ENCODE measurements around the gene NECTIN1. TPM values are rescaled to one million over a fixed set of nuclear protein-coding genes. Genes with fewer than 3 reads are reported as not detected.

The NECTIN1 gene
- polyA plus RNA-seq, 3 donors: 39.6 to 48.6 (median 45.9) TPM

GRCh38 chr11:119644502-119644901, 84.5 kb downstream of the NECTIN1 start:
- DNase-seq: no peak

GRCh38 chr11:119643876-119644225, 85.1 kb downstream of the NECTIN1 start:
- DNase-seq: no peak

- no peak for DNase-seq
These were observed 85.7 kb downstream of the NECTIN1 start for GRCh38 chr11:119643212-119643875.

- no peak for DNase-seq
These were observed 86.8 kb downstream of the NECTIN1 start for GRCh38 chr11:119641983-119642745.

GRCh38 chr11:119640541-119640940, 88.5 kb downstream of the NECTIN1 start:
- no peak for DNase-seq

GRCh38 chr11:119639642-119640205, 89.3 kb downstream of the NECTIN1 start:
- DNase-seq: no peak

GRCh38 chr11:119638851-119639250, 90.1 kb downstream of the NECTIN1 start:
- no peak for DNase-seq

- no peak for DNase-seq
These were observed 91.5 kb downstream of the NECTIN1 start for GRCh38 chr11:119637481-119637880.

GRCh38 chr11:119635776-119636175, 93.2 kb downstream of the NECTIN1 start:
- DNase-seq: no peak

- DNase-seq: no peak
These were observed 93.8 kb downstream of the NECTIN1 start for GRCh38 chr11:119635041-119635740.

- no peak for DNase-seq
These were observed 94.7 kb downstream of the NECTIN1 start for GRCh38 chr11:119634301-119634700.

- DNase-seq: no peak
These were observed 99.0 kb downstream of the NECTIN1 start for GRCh38 chr11:119629834-119630624.

- DNase-seq: no peak
These were observed 99.9 kb downstream of the NECTIN1 start for GRCh38 chr11:119629085-119629484.

- DNase-seq: no peak
These were observed 101.7 kb downstream of the NECTIN1 start for GRCh38 chr11:119627286-119627685.

- no peak for DNase-seq
These were observed 102.1 kb downstream of the NECTIN1 start for GRCh38 chr11:119626871-119627270.

GRCh38 chr11:119626197-119626841, 102.7 kb downstream of the NECTIN1 start:
- DNase-seq: no peak

GRCh38 chr11:119625206-119625978, 103.6 kb downstream of the NECTIN1 start:
- no peak for DNase-seq

GRCh38 chr11:119624629-119625028, 104.4 kb downstream of the NECTIN1 start:
- no peak for DNase-seq

- no peak for DNase-seq
These were observed 104.8 kb downstream of the NECTIN1 start for GRCh38 chr11:119624102-119624615.

- no peak for DNase-seq
These were observed 105.3 kb downstream of the NECTIN1 start for GRCh38 chr11:119623682-119624081.
